ENCODE data around the gene MCF2.

GRCh38 chrX:139563251-139563650 is 144.7 kb downstream of the MCF2 start:
- no peak for TF ChIP-seq EZH2 (IDR thresholded peaks at IDR 0.05; ENCODE audit: low read depth, low read length, severe bottlenecking)
- TF ChIP-seq HDAC2 (IDR thresholded peaks at IDR 0.05; ENCODE audit: borderline replicate concordance in 1 of 2, low read depth in 2 of 2, low read length in 2 of 2), result no peak
- no peak for TF ChIP-seq NRF1 (IDR thresholded peaks at IDR 0.05; ENCODE audit: low read depth, low read length)
- TF ChIP-seq TBP (IDR thresholded peaks at IDR 0.05; ENCODE audit: low read depth, low read length), result no peak
- no peak for TF ChIP-seq POLR2AphosphoS5 (IDR thresholded peaks at IDR 0.05; ENCODE audit: low read depth, low read length)
